Lower leg skin (tissue), 4 donors: Measurements from ENCODE around the gene RYR2. TPM values are rescaled to one million over a fixed set of nuclear protein-coding genes. Genes with fewer than 3 reads are reported as not detected.

Experiments
- DNase-seq, 2 donors: peaks; one replicate each; pipeline ENCODE4 v3.0.0-alpha.2; 2019; ENCODE audit warnings: low spot score in 2 of 2
- H3K4me3 ChIP-seq: fragments of 200-600 bp; sonication (generic); 2 replicates; pipeline ENCODE4 v1.5.1; 2017; ENCODE audit warnings: mild to moderate bottlenecking, low read depth; ENCODE audit not compliant: poor library complexity, severe bottlenecking
- POLR2A ChIP-seq, 2 donors: fragments of 450-650 bp; IDR thresholded peaks; one replicate each; pipeline ENCODE4 v1.6.1; 2016 to 2017; ENCODE audit warnings: antibody characterized with exemption in 2 of 2, mild to moderate bottlenecking in 1 of 2, moderate library complexity in 1 of 2
- WGBS, 2 donors: methylation state at CpG; one replicate each; pipeline ENCODE4 v1.1.5; 2018; 5-methylcytosine and 5-hydroxymethylcytosine counted together
- intact Hi-C: fragments of 100-400 bp; cut with DNase I; formaldehyde crosslinking; loops from one replicate; pipeline ENCODE4 v1.15.0; 2023; ENCODE audit warnings: low total_unique reads
- total RNA-seq, 4 donors: library from RNA; depleted of rRNA; stranded (reverse); fragments of >200 nt; gene quantifications; one replicate each; pipeline ENCODE4 v1.1.0, GENCODE V29; 2016
- TF ChIP-seq, protein P1 (sequence below), 3 donors: fragments of 450-650 bp; IDR thresholded peaks; one replicate each; pipeline ENCODE4 v1.5.1; 2016; ENCODE audit warnings: antibody characterized with exemption in 3 of 3, mild to moderate bottlenecking in 3 of 3, moderate library complexity in 2 of 3

The RYR2 gene
- total RNA-seq, 4 donors from 2014 or later = 0.19 to 0.97 (median 0.66) TPM

DNA sequence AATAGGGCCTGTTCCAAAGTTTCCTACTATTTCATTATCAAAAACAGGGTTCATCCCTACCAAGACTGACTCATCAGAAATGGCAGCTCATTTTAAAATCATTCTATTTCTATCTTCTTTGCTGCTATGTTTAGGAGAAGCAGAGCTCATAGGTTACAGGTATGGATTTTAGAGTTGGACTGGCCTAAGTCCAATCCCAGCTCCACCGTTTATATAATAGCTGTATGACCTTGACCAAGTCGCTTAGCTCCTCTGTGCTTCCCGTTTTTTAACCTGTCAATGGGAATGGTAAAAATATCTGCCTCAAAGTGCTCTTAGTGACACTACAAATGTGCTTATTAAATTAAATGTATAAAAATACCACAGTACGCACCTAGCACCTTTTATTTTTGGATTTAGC lies 436.1 kb downstream of the RYR2 start:
- TF ChIP-seq, protein P1, sequence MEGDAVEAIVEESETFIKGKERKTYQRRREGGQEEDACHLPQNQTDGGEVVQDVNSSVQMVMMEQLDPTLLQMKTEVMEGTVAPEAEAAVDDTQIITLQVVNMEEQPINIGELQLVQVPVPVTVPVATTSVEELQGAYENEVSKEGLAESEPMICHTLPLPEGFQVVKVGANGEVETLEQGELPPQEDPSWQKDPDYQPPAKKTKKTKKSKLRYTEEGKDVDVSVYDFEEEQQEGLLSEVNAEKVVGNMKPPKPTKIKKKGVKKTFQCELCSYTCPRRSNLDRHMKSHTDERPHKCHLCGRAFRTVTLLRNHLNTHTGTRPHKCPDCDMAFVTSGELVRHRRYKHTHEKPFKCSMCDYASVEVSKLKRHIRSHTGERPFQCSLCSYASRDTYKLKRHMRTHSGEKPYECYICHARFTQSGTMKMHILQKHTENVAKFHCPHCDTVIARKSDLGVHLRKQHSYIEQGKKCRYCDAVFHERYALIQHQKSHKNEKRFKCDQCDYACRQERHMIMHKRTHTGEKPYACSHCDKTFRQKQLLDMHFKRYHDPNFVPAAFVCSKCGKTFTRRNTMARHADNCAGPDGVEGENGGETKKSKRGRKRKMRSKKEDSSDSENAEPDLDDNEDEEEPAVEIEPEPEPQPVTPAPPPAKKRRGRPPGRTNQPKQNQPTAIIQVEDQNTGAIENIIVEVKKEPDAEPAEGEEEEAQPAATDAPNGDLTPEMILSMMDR (IDR thresholded peaks at IDR 0.05) = no peak
- TF ChIP-seq POLR2A (IDR thresholded peaks at IDR 0.05) = no peak
- no peak for DNase-seq
- intact Hi-C loops = no loop called here
- H3K4me3 ChIP-seq = no peak overlapping the region
- 81 to 90% methylated on average over 4 of the region's 4 CpGs for WGBS, 2 donors

- WGBS, 2 donors = 88 to 90% methylated on average over 3 of the region's 3 CpGs
- H3K4me3 ChIP-seq = no peak overlapping the region
- TF ChIP-seq POLR2A (IDR thresholded peaks at IDR 0.05) = no peak
- TF ChIP-seq, protein P1 (IDR thresholded peaks at IDR 0.05) = no peak
- intact Hi-C loops = no loop called here
- no peak for DNase-seq
Measured at GRCh38 chr1:237478842-237479241, 436.9 kb downstream of the RYR2 start.

- TF ChIP-seq, protein P1 (IDR thresholded peaks at IDR 0.05) = no peak
- TF ChIP-seq POLR2A (IDR thresholded peaks at IDR 0.05) = no peak
- intact Hi-C loops = no loop called here
- 50 to 57% methylated on average over 2 of the region's 2 CpGs for WGBS, 2 donors
- H3K4me3 ChIP-seq = no peak overlapping the region
- DNase-seq = no peak
Measured at GRCh38 chr1:237482777-237483176, 440.8 kb downstream of the RYR2 start.

- DNase-seq = no peak
- H3K4me3 ChIP-seq = no peak overlapping the region
- intact Hi-C loops = no loop called here
- WGBS, 2 donors = 15 to 24% methylated on average over 1 of the region's 1 CpG
- TF ChIP-seq POLR2A (IDR thresholded peaks at IDR 0.05) = no peak
- TF ChIP-seq, protein P1 (IDR thresholded peaks at IDR 0.05) = no peak
Measured at GRCh38 chr1:237492359-237492758, 450.4 kb downstream of the RYR2 start.

- 66 to 80% methylated on average over 6 of the region's 6 CpGs for WGBS, 2 donors
- intact Hi-C loops = no loop called here
Measured at GRCh38 chr1:237500566-237500965, 458.6 kb downstream of the RYR2 start.

DNA sequence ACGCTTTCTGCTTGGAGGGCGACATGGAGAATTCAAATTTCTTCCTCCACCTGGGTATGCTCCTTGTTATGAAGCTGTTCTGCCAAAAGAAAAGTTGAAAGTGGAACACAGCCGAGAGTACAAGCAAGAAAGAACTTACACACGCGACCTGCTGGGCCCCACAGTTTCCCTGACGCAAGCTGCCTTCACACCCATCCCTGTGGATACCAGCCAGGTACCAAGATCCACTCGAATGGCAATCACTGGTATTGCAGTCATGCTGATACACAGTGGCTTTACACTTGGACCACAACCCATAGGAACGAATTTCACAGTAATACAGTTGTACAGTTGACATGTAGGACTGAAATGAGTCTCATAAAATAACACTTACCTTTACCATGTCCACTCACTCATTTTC lies 461.3 kb downstream of the RYR2 start:
- WGBS, 2 donors = 81 to 84% methylated on average over 8 of the region's 8 CpGs
- intact Hi-C loops = no loop called here
- DNase-seq = no peak

More at GRCh38 chr1:237500566-237500965, 458.6 kb downstream of the RYR2 start:
- H3K4me3 ChIP-seq = no peak overlapping the region
- TF ChIP-seq, protein P1 (IDR thresholded peaks at IDR 0.05) = no peak
- TF ChIP-seq POLR2A (IDR thresholded peaks at IDR 0.05) = no peak
- DNase-seq = no peak

More for the DNA sequence above, 461.3 kb downstream of the RYR2 start:
- TF ChIP-seq, protein P1 (IDR thresholded peaks at IDR 0.05) = no peak
- no peak for TF ChIP-seq POLR2A (IDR thresholded peaks at IDR 0.05)
- H3K4me3 ChIP-seq = no peak overlapping the region
